K562 (cell line): ENCODE results near the gene LACTB. TPM values are rescaled to one million over a fixed set of nuclear protein-coding genes. Genes with fewer than 3 reads are reported as not detected.

Experiments used
- CBX8 ChIP-seq: fragments of 200-600 bp; sonication (generic); IDR thresholded peaks from 2 replicates; pipeline ENCODE4 v1.6.1; 2012; ENCODE audit warnings: borderline replicate concordance, mixed run types, low read depth, mild to moderate bottlenecking, moderate library complexity, mixed read lengths, low read length, control low read depth, inconsistent platforms; ENCODE audit not compliant: poor library complexity, severe bottlenecking; ENCODE audit errors: extremely low read depth
- CHD2 ChIP-seq: IDR thresholded peaks from 2 replicates; pipeline ENCODE4 v1.6.1; 2011; ENCODE audit warnings: low read depth, low read length
- CREBBP ChIP-seq: IDR thresholded peaks from one replicate; pipeline ENCODE4 v1.6.1; 2012; ENCODE audit warnings: low read depth, mild to moderate bottlenecking, control low read depth, inconsistent platforms, low read length
- DIDO1 ChIP-seq: fragments of 450-650 bp; IDR thresholded peaks from 2 replicates; pipeline ENCODE4 v1.6.1; 2016; ENCODE audit warnings: low read depth, missing biosample characterization, missing genetic modification characterization
- LCOR ChIP-seq: sonication (generic); formaldehyde crosslinking; IDR thresholded peaks from 2 replicates; pipeline ENCODE4 v1.8.0; 2022; ENCODE audit warnings: mild to moderate bottlenecking, missing genetic modification reagents
- NEUROD1 ChIP-seq: fragments of 150-350 bp; IDR thresholded peaks from 2 replicates; pipeline ENCODE4 v1.6.1; 2014; ENCODE audit warnings: borderline replicate concordance, low read length, low read depth; ENCODE audit not compliant: partially characterized antibody
- PBX2 ChIP-seq, 2 experiments: IDR thresholded peaks in 1 of 2; conservative IDR thresholded peaks in 1 of 2; 2 replicates each; pipeline ENCODE4 v1.6.1; 2016; ENCODE audit warnings: low read depth in 2 of 2, mild to moderate bottlenecking in 1 of 2, missing compliant biosample characterization in 1 of 2, missing genetic modification characterization in 1 of 2, moderate library complexity in 1 of 2
- RBFOX2 ChIP-seq: fragments of 200-400 bp; formaldehyde crosslinking; IDR thresholded peaks from 2 replicates; pipeline ENCODE4 v1.6.1; 2017; ENCODE audit warnings: low read depth, mild to moderate bottlenecking, low read length, moderate library complexity
- SMARCE1 ChIP-seq: fragments of 450-650 bp; IDR thresholded peaks from 2 replicates; pipeline ENCODE4 v1.7.1; 2016; ENCODE audit warnings: mild to moderate bottlenecking
- SRSF9 ChIP-seq: fragments of 200-400 bp; formaldehyde crosslinking; IDR thresholded peaks from 2 replicates; pipeline ENCODE4 v1.6.1; 2017; ENCODE audit warnings: low read depth, low read length, borderline replicate concordance
- TAF1 ChIP-seq: IDR thresholded peaks from 2 replicates; pipeline ENCODE4 v1.6.1; 2011; ENCODE audit warnings: mild to moderate bottlenecking, low read length, moderate library complexity; ENCODE audit not compliant: insufficient read depth, control insufficient read depth, severe bottlenecking; ENCODE audit errors: extremely low read depth
- TCF7 ChIP-seq: sonication (generic); IDR thresholded peaks from 2 replicates; pipeline ENCODE4 v1.6.1; 2016; ENCODE audit warnings: antibody characterized with exemption, borderline replicate concordance
- ZBTB11 ChIP-seq, 3 experiments: fragments of 200-800 bp in 1 of 3; fragments of 250-450 bp in 1 of 3; fragments of 450-650 bp in 1 of 3; sonication (Bioruptor Pico) in 1 of 3; sonication (Bioruptor generic) in 1 of 3; formaldehyde crosslinking in 1 of 3; IDR thresholded peaks; 2 replicates each; pipeline versions ENCODE4 v1.6.1 to v1.8.0; 2016 to 2022; ENCODE audit warnings: mild to moderate bottlenecking in 2 of 3, missing genetic modification characterization in 2 of 3, missing compliant biosample characterization in 1 of 3, moderate library complexity in 1 of 3
- ZNF165 ChIP-seq: fragments of 250-450 bp; sonication (Bioruptor Pico); IDR thresholded peaks from 2 replicates; pipeline ENCODE4 v1.4.0; 2020; ENCODE audit warnings: borderline replicate concordance
- polyA plus RNA-seq, 8 experiments: library from polyadenylated mRNA; depleted of rRNA in 4 of 8; stranded (reverse) in 5 of 8; unstranded in 3 of 8; fragments of >200 nt; fragmentation: Nextera tagmentation in 2 of 8; fragmentation: Illumina TruSeq in 1 of 8; extraction: Ambion mirVana in 2 of 8; extraction: Trizol in 1 of 8; gene quantifications; 2 replicates each; pipeline versions ENCODE4 v1.2.1 to v1.2.3, GENCODE V29; 2011 to 2014; ENCODE audit warnings: inconsistent platforms in 1 of 8, missing spikeins in 1 of 8
- total RNA-seq, 7 experiments: library from RNA; depleted of rRNA in 6 of 7; stranded (reverse); fragments of >200 nt in 6 of 7; fragmentation: Illumina TruSeq in 2 of 7; extraction: Trizol in 2 of 7; gene quantifications; 2 replicates each; pipeline versions ENCODE4 v1.2.1 to v1.2.3, GENCODE V29; 2011 to 2021; ENCODE audit warnings: low replicate concordance in 1 of 7
- TF ChIP-seq, protein P1 (sequence below), 2 experiments: fragments of 450-650 bp in 1 of 2; sonication (generic) in 1 of 2; formaldehyde crosslinking in 1 of 2; IDR thresholded peaks in 1 of 2; conservative IDR thresholded peaks in 1 of 2; 2 replicates each; pipeline versions ENCODE4 v1.6.1 to v1.8.1; 2016 to 2023; ENCODE audit warnings: mild to moderate bottlenecking in 2 of 2, moderate library complexity in 2 of 2, inconsistent platforms in 1 of 2, missing genetic modification reagents in 1 of 2
- TF ChIP-seq, protein P2 (sequence below): fragments of 250-450 bp; sonication (Bioruptor Pico); IDR thresholded peaks from 2 replicates; pipeline ENCODE4 v1.8.0; 2022; ENCODE audit warnings: inconsistent platforms

The LACTB gene
- total and polyA plus RNA-seq, 9 of the 15 experiments (the other 6 are each of a cell fraction or from before 2014, with no cell fraction given) = 3.1 to 15.5 (median 9.8) TPM

DNA sequence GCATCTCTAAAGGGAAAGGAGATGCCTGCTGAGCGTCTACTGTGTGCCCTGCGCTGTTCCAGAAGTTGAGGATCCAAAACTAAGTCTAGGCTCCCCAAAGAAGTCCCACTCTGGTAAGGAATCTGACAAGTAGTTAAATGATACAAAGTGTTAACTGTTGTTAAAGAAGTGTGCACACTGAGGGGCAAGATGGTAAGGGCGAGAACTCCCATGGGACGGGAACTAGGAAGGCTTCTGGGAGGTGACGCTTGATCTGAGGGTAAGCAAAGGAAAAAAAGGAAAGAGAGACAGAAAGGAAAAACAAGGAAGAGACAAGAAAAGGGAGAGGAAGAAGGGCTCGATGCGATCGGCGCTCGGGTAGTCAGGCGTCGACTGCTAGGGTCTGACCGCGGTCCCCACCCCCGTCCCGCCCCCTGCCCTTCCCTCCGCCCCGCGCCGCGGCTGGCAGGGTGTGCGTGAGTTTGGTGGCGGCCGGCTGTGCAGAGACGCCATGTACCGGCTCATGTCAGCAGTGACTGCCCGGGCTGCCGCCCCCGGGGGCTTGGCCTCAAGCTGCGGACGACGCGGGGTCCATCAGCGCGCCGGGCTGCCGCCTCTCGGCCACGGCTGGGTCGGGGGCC is at the start of gene LACTB (continued):
- TF ChIP-seq CREBBP (no peak), CBX8 (no peak), ZBTB11 (CRISPR knock-in tag; IDR thresholded peaks at IDR 0.05) (no peak), DIDO1 (tag) (no peak), ZNF165 (CRISPR knock-in tag) (no peak), LCOR (no peak), CHD2 (no peak), TCF7 (no peak), PBX2 (CRISPR knock-in tag; IDR thresholded peaks at IDR 0.05; ENCODE audit: low read depth) (no peak), PBX2 (tag; conservative IDR thresholded peaks at IDR 0.05; ENCODE audit: low read depth) (no peak), SMARCE1 (peak; percentile 51; the same call in 1 of the 2 replicates), NEUROD1 (peak; percentile 16), RBFOX2 (peak; percentile 78), TAF1 (peak; percentile 47), SRSF9 (no peak)
- TF ChIP-seq, protein P1, sequence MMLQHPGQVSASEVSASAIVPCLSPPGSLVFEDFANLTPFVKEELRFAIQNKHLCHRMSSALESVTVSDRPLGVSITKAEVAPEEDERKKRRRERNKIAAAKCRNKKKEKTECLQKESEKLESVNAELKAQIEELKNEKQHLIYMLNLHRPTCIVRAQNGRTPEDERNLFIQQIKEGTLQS (IDR thresholded peaks at IDR 0.05) = no peak
- TF ChIP-seq, protein P1 (CRISPR knock-in tag; conservative IDR thresholded peaks at IDR 0.05) = no peak
- TF ChIP-seq, protein P2, sequence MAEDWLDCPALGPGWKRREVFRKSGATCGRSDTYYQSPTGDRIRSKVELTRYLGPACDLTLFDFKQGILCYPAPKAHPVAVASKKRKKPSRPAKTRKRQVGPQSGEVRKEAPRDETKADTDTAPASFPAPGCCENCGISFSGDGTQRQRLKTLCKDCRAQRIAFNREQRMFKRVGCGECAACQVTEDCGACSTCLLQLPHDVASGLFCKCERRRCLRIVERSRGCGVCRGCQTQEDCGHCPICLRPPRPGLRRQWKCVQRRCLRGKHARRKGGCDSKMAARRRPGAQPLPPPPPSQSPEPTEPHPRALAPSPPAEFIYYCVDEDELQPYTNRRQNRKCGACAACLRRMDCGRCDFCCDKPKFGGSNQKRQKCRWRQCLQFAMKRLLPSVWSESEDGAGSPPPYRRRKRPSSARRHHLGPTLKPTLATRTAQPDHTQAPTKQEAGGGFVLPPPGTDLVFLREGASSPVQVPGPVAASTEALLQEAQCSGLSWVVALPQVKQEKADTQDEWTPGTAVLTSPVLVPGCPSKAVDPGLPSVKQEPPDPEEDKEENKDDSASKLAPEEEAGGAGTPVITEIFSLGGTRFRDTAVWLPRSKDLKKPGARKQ (CRISPR knock-in tag) = no peak
